Measurements from ENCODE around the gene FN1. TPM values are rescaled to one million over a fixed set of nuclear protein-coding genes. Genes with fewer than 3 reads are reported as not detected.

The FN1 gene
- total RNA-seq, 4 donors from 2014 or later, result 89.6 to 220 (median 177) TPM

DNA sequence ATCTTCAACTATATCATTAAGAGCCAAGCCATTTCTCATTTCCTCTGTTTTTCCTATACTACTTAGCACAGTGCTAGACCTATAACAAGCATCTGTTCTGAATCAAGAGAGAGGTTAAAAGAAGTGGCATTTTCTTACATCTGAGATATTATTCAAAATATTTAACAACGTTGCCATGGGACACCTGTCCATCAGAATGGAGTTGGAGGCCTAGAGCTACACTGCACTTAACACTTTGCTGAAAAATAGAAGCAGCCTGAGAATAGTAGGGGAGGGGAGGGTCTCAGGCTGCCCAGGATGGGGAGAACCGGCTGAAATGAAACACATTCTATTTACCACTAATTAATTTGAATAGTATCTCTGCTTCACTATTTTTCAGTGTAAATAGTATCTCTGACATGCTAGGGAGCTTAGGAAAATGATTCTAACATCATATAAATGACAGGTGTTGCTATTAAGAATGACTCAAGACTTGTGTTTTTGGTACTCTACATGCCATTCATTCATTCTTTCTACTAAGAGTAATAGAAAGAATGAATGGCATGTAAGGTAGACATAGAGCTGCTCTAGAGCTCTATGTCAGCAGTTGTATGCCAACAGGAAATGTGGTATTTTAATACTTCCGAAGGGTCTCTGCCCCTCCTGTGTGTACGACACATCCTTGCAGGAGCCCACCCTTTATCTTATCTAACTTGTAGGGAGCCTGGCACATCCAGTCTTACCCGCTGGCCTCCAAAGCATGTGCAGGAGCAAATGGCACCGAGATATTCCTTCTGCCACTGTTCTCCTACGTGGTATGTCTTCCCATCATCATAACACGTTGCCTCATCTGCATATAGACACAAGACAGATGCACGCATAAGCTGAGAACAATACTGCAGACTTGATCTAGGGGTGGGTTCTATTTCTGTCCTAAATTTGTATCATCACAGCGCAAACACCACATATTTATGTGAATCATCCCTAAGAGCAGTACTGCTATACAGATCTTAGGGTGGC, 71.4 kb downstream of the FN1 start:
- DNase-seq (ENCODE audit: low spot score) (no peak), ATAC-seq (ENCODE audit: low FRiP score) (no peak)
- TF ChIP-seq, protein P1, sequence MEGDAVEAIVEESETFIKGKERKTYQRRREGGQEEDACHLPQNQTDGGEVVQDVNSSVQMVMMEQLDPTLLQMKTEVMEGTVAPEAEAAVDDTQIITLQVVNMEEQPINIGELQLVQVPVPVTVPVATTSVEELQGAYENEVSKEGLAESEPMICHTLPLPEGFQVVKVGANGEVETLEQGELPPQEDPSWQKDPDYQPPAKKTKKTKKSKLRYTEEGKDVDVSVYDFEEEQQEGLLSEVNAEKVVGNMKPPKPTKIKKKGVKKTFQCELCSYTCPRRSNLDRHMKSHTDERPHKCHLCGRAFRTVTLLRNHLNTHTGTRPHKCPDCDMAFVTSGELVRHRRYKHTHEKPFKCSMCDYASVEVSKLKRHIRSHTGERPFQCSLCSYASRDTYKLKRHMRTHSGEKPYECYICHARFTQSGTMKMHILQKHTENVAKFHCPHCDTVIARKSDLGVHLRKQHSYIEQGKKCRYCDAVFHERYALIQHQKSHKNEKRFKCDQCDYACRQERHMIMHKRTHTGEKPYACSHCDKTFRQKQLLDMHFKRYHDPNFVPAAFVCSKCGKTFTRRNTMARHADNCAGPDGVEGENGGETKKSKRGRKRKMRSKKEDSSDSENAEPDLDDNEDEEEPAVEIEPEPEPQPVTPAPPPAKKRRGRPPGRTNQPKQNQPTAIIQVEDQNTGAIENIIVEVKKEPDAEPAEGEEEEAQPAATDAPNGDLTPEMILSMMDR (IDR thresholded peaks at IDR 0.05), result no peak

DNA sequence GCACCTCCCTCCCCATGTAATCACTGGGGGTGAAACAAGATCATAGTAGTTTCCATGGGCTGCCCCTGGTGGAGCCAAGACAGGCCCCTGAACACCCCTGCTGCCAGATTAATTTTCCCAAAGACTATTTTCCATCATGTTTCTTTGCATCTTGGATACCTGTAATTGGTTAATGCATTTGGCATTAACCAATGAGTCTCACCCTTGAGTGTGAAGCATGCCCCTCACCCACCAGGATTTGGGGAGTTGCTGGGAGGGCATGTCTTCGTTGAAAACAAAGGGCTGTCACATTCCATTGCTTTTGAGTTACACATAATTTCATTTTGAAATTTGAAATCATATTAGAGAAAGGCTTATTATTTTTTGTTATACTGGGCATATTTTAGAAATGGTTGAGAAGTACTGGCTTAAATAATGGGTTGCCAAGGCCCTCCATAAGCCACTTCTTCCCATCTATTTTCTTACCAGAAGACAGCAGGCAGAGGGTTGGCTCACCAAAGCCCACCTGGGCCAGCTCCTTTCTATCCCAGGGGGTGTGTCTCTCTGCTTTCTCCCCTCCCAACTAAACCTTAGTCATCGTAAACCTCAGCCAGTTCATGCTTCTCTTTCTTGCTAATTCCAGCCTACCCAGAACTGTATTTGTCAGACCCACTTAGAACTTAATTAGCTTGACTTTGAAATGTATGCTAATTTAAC, 72.3 kb downstream of the FN1 start:
- no peak for DNase-seq (ENCODE audit: low spot score)
- ATAC-seq (ENCODE audit: low FRiP score), result no peak
- TF ChIP-seq, protein P1 (IDR thresholded peaks at IDR 0.05), result no peak

DNA sequence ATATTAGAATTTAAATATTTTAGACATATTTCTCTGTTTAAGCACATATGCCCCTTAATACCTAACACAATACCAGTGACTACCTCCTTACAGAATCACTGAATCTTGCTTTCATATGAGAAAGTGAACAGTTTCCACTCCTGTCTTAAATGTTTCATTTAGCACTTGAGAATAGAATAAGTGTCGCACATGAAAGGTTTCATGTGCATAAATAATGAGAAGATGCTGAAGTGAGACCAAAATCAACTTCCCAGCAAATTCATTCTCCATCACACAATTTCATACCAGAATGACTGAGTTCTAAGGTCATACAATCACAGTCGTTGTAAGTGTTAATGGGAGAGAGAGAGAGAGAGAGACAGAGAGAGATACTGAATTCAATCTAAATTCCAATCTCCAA, 72.8 kb downstream of the FN1 start:
- TF ChIP-seq, protein P1 (IDR thresholded peaks at IDR 0.05), result no peak
- no peak for DNase-seq (ENCODE audit: low spot score)
- ATAC-seq (ENCODE audit: low FRiP score), result no peak

DNA sequence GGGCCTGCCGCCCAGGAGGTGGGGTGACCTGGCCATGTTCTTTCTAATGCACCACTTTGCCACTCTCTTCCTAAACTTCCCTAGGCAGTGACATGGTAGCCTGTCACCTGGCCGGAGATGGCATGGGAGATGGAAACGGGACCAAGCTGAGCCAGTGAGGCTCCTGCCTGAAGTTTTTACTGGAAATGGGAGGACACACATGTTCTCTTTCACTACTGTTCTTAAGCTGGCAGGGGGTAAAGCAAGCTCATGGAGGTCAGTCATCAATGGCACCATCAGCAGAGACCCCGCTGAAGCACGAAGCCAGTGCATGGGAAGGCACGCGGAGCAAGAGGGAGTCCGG, 73.3 kb downstream of the FN1 start:
- ATAC-seq (ENCODE audit: low FRiP score) (no peak), DNase-seq (ENCODE audit: low spot score) (no peak)
- TF ChIP-seq, protein P1 (IDR thresholded peaks at IDR 0.05), result no peak

DNA sequence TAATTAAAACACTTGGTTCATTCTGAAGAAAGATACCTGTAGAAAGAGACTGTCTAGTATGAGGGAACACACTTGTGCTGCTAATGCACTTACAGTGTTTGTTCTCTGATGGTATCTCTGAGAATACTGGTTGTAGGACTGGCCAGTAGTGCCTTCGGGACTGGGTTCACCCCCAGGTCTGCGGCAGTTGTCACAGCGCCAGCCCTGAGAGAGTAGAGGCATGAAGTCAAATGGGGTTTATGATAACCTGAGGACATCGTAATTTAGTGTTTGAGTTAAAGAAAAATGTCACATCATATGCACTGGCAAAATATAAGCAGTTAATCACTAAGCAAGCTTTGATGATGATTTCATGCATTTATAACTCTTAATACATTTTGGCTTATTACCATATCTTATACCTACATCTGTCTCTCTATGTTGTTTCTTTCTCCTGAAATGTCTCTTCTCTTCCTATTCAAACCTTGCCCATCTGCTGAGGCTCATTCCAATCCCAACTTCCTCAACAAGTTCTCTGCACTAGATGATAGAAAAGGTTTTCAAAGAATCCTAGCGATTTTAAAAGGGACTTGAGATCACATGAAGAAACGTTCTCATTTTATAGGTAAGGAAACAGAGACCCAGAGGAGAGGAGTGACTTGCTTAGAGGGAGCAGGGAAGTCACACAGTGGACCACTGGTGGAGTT, 73.8 kb downstream of the FN1 start:
- ATAC-seq (ENCODE audit: low FRiP score), result no peak
- TF ChIP-seq, protein P1 (IDR thresholded peaks at IDR 0.05), result no peak
- no peak for DNase-seq (ENCODE audit: low spot score)

DNA sequence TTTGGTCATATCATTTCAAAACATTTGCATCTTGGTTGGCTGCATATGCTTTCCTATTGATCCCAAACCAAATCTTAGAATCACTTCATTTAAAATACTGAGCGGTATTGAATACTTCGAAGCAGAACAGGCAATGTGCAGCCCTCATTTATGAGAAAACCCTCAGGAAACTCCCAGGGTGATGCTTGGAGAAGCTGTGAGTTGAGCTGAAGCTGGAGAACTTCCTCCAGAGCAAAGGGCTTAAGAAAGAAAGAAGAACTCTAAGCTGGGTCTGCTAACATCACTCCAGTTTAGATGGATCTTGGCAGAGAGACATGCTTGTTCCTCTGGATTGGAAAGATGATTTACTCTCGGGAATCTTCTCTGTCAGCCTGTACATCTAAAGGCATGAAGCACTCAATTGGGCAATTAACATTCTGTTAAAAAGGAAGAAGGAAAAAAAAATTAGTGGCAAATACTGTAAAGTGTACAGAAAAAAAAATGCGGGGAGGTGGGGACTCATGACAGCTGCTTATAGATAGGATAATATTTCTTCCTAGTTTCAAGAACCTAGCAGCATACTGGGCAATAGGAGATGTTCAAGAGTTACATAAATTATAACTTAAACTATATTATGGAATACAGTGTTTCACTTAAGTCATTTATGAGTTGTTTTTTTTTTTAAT, 74.5 kb downstream of the FN1 start:
- TF ChIP-seq, protein P1 (IDR thresholded peaks at IDR 0.05), result no peak
- DNase-seq (ENCODE audit: low spot score) (no peak), ATAC-seq (ENCODE audit: low FRiP score) (no peak)

All from omental fat pad (tissue), 4 donors.